Loucy (cell line): ENCODE measurements around the gene VTCN1.

Experiments used
- H2AFZ ChIP-seq: fragments of 200-600 bp; sonication (generic); 2 replicates; pipeline ENCODE4 v1.6.0; 2016; ENCODE audit warnings: antibody characterized with exemption, mild to moderate bottlenecking, low read length, moderate library complexity
- H3F3A ChIP-seq: fragments of 200-600 bp; 2 replicates; pipeline ENCODE4 v1.6.0; 2016; ENCODE audit warnings: antibody characterized with exemption, low read depth, mild to moderate bottlenecking
- H3K27me3 ChIP-seq: fragments of 200-600 bp; sonication (generic); 2 replicates; pipeline ENCODE4 v1.6.1; 2014; ENCODE audit warnings: low read length, mild to moderate bottlenecking; ENCODE audit not compliant: insufficient read depth, poor library complexity, severe bottlenecking
- H3K36me3 ChIP-seq: fragments of 200-600 bp; sonication (generic); 2 replicates; pipeline ENCODE4 v1.6.1; 2016; ENCODE audit warnings: low read length; ENCODE audit not compliant: insufficient read depth
- H3K4me1 ChIP-seq: fragments of 200-600 bp; sonication (generic); 2 replicates; pipeline ENCODE4 v1.5.1; 2014; ENCODE audit warnings: low read length, mild to moderate bottlenecking; ENCODE audit not compliant: insufficient read depth, poor library complexity, severe bottlenecking
- H3K4me2 ChIP-seq: fragments of 200-600 bp; sonication (generic); 2 replicates; pipeline ENCODE4 v1.6.0; 2014; ENCODE audit warnings: antibody characterized with exemption, low read length, low read depth, mild to moderate bottlenecking; ENCODE audit not compliant: poor library complexity, severe bottlenecking
- H3K4me3 ChIP-seq: fragments of 200-600 bp; sonication (generic); 2 replicates; pipeline ENCODE4 v1.5.1; 2014; ENCODE audit warnings: low read length, mild to moderate bottlenecking, mixed read lengths; ENCODE audit not compliant: poor library complexity, severe bottlenecking
- H3K79me2 ChIP-seq: fragments of 200-600 bp; sonication (generic); 2 replicates; pipeline ENCODE4 v1.6.1; 2014; ENCODE audit warnings: low read length; ENCODE audit not compliant: insufficient read depth
- H3K9ac ChIP-seq: fragments of 200-600 bp; sonication (generic); 2 replicates; pipeline ENCODE4 v1.6.0; 2014; ENCODE audit warnings: mild to moderate bottlenecking, low read depth, low read length, moderate library complexity; ENCODE audit not compliant: poor library complexity, severe bottlenecking
- H3K9me2 ChIP-seq: fragments of 200-600 bp; sonication (generic); replicated peaks from 2 replicates; pipeline ENCODE4 v1.6.1; 2016; ENCODE audit warnings: low read depth, low read length, mixed read lengths
- H3K9me3 ChIP-seq: fragments of 200-600 bp; sonication (generic); 2 replicates; pipeline ENCODE4 v1.6.1; 2014; ENCODE audit warnings: mild to moderate bottlenecking, antibody characterized with exemption, low read length, low read depth; ENCODE audit not compliant: insufficient read depth
- H4K20me1 ChIP-seq: fragments of 200-600 bp; sonication (generic); 2 replicates; pipeline ENCODE4 v1.6.0; 2014; ENCODE audit warnings: antibody characterized with exemption, low read length, mild to moderate bottlenecking; ENCODE audit not compliant: insufficient read depth, poor library complexity, severe bottlenecking
- EZH2phosphoT487 ChIP-seq: fragments of 200-600 bp; IDR thresholded peaks from 2 replicates; pipeline ENCODE4 v1.6.1; 2018; ENCODE audit warnings: antibody characterized with exemption, mild to moderate bottlenecking, moderate library complexity, borderline replicate concordance
- TF ChIP-seq, protein P1 (sequence below): fragments of 200-600 bp; sonication (generic); conservative IDR thresholded peaks from 2 replicates; pipeline ENCODE4 v1.5.1; 2014; ENCODE audit warnings: mild to moderate bottlenecking, antibody characterized with exemption, low read length

Gene VTCN1

GRCh38 chr1:117215019-117215418 is 4.3 kb upstream of the VTCN1 start:
- H3K4me3 ChIP-seq = no peak overlapping the region
- H3K9ac ChIP-seq = no peak overlapping the region
- H3K36me3 ChIP-seq = no peaks in the 10 kb centered on the region
- no peaks in the 10 kb centered on the region for H4K20me1 ChIP-seq
- no peaks in the 10 kb centered on the region for H3K79me2 ChIP-seq
- no peak overlapping the region for H3K4me2 ChIP-seq
- H3K9me2 ChIP-seq = no peaks in the 10 kb centered on the region
- H3K4me1 ChIP-seq = no peaks in the 10 kb centered on the region
- H3K9me3 ChIP-seq = no peaks in the 10 kb centered on the region
- no peaks in the 10 kb centered on the region for H3F3A ChIP-seq
- TF ChIP-seq EZH2phosphoT487 = no peak
- TF ChIP-seq, protein P1, sequence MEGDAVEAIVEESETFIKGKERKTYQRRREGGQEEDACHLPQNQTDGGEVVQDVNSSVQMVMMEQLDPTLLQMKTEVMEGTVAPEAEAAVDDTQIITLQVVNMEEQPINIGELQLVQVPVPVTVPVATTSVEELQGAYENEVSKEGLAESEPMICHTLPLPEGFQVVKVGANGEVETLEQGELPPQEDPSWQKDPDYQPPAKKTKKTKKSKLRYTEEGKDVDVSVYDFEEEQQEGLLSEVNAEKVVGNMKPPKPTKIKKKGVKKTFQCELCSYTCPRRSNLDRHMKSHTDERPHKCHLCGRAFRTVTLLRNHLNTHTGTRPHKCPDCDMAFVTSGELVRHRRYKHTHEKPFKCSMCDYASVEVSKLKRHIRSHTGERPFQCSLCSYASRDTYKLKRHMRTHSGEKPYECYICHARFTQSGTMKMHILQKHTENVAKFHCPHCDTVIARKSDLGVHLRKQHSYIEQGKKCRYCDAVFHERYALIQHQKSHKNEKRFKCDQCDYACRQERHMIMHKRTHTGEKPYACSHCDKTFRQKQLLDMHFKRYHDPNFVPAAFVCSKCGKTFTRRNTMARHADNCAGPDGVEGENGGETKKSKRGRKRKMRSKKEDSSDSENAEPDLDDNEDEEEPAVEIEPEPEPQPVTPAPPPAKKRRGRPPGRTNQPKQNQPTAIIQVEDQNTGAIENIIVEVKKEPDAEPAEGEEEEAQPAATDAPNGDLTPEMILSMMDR = no peak
- H2AFZ ChIP-seq = no peak overlapping the region
- no peaks in the 10 kb centered on the region for H3K27me3 ChIP-seq

GRCh38 chr1:117213046-117213445 is 2.3 kb upstream of the VTCN1 start:
- no peaks in the 10 kb centered on the region for H3K36me3 ChIP-seq
- H3K4me3 ChIP-seq = no peak overlapping the region
- H3K9me2 ChIP-seq = no peaks in the 10 kb centered on the region
- H3K79me2 ChIP-seq = no peaks in the 10 kb centered on the region
- H3K4me2 ChIP-seq = no peak overlapping the region
- no peaks in the 10 kb centered on the region for H3K4me1 ChIP-seq
- H3F3A ChIP-seq = no peaks in the 10 kb centered on the region
- no peak for TF ChIP-seq EZH2phosphoT487
- TF ChIP-seq, protein P1 = no peak
- no peaks in the 10 kb centered on the region for H4K20me1 ChIP-seq
- no peaks in the 10 kb centered on the region for H3K27me3 ChIP-seq
- no peak overlapping the region for H3K9ac ChIP-seq
- H2AFZ ChIP-seq = no peak overlapping the region
- H3K9me3 ChIP-seq = no peaks in the 10 kb centered on the region

- no peaks in the 10 kb centered on the region for H4K20me1 ChIP-seq
- H3K4me1 ChIP-seq = no peaks in the 10 kb centered on the region
- TF ChIP-seq EZH2phosphoT487 = no peak
- TF ChIP-seq, protein P1 = no peak
- H3K9me2 ChIP-seq = no peaks in the 10 kb centered on the region
- no peaks in the 10 kb centered on the region for H3K36me3 ChIP-seq
- H3F3A ChIP-seq = no peaks in the 10 kb centered on the region
- H3K4me2 ChIP-seq = no peak overlapping the region
- no peak overlapping the region for H3K4me3 ChIP-seq
- no peak overlapping the region for H3K9ac ChIP-seq
- H3K79me2 ChIP-seq = no peaks in the 10 kb centered on the region
- no peaks in the 10 kb centered on the region for H3K9me3 ChIP-seq
- H2AFZ ChIP-seq = no peak overlapping the region
- H3K27me3 ChIP-seq = no peaks in the 10 kb centered on the region
Measured at GRCh38 chr1:117210386-117210785, 341 bp downstream of the VTCN1 start.
